ENCODE results near the gene AK8.

DNA sequence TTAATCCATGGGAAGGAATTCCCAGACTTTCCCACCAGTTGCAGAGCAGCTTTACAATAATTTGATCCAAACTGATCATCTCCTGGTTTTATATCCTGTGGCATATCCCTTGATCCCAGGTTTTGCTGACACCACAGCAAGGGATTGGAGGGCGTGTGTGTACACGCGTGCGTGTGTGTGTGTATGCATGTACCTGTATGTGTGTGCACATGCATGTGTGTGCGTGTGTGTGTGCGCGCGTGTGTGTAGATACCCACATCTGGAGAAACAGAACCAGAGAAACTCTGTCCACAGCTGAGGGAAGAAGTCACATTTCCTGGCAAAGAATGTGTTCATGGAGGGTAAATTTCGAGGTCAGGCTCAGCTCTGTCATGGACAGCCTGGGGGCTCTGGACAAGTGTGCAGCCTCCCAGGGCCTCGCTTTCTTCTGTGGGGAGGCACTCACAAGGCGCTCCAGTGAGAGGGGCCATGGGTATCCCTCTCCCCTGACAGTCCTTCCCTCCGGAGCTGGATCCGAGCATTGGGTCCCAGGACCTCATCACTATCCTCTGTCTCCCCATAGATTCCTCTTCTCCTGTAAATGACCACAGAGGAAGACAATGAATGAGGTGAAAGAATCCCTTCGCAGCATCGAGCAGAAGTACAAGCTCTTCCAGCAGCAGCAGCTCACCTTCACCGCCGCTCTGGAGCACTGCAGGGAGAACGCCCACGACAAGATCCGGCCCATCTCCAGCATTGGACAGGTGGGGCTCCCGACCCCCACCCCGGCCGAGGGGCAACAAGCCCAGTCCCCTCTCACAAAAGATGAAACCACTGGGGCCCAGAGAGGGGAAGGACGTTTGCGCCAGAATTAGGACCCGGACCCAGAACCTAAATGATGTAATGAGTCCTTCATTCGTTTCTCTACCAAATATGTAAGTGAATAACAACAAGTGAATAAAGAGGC lies 5.5 kb upstream of the AK8 start:
- TF ChIP-seq, protein P1, sequence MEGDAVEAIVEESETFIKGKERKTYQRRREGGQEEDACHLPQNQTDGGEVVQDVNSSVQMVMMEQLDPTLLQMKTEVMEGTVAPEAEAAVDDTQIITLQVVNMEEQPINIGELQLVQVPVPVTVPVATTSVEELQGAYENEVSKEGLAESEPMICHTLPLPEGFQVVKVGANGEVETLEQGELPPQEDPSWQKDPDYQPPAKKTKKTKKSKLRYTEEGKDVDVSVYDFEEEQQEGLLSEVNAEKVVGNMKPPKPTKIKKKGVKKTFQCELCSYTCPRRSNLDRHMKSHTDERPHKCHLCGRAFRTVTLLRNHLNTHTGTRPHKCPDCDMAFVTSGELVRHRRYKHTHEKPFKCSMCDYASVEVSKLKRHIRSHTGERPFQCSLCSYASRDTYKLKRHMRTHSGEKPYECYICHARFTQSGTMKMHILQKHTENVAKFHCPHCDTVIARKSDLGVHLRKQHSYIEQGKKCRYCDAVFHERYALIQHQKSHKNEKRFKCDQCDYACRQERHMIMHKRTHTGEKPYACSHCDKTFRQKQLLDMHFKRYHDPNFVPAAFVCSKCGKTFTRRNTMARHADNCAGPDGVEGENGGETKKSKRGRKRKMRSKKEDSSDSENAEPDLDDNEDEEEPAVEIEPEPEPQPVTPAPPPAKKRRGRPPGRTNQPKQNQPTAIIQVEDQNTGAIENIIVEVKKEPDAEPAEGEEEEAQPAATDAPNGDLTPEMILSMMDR (conservative IDR thresholded peaks at IDR 0.05; ENCODE audit: low read length), result no peak
- no peak for TF ChIP-seq EZH2phosphoT487 (IDR thresholded peaks at IDR 0.05; ENCODE audit: borderline replicate concordance, low read depth, low read length)

Data from OCI-LY7 (cell line).